ENCODE results near the gene SMIM24. TPM values are rescaled to one million over a fixed set of nuclear protein-coding genes. Genes with fewer than 3 reads are reported as not detected.
A peak's percentile ranks its signal among the peaks of the same experiment; 100 is the strongest.

Gene SMIM24
- total and polyA plus RNA-seq, 4 experiments from 2014 or later: not detected

- no peak for DNase-seq
- peaks cover 10% of the 10 kb centered on the region for H3K4me1 ChIP-seq (ENCODE audit: insufficient read depth, low read length)
- H3K36me3 ChIP-seq (ENCODE audit: insufficient read depth, low read length): peaks cover 14% of the 10 kb centered on the region
- H3K27ac ChIP-seq (ENCODE audit: low read depth, low read length): no peak overlapping the region
- Mint-ChIP-seq H3K4me1 (peaks cover 0 to 4% (median 0%) of the 10 kb centered on the region in 4 donors), H3K27me3 (no peaks in the 10 kb centered on the region), H3K9me3 (no peaks in the 10 kb centered on the region), H3K36me3 (peaks cover 11 to 30% of the 10 kb centered on the region in 2 donors), H3K4me3 (no peak overlapping the region), H3K27ac (no peak overlapping the region)
- no peak overlapping the region for H3K4me3 ChIP-seq (ENCODE audit: low read length in 2 of 2)
- H3K9me3 ChIP-seq (ENCODE audit: control insufficient read depth in 1 of 2, low read length in 2 of 2): no peaks in the 10 kb centered on the region
- ChIA-PET CTCF (ENCODE audit: partially characterized antibody) (interaction anchor here (1.0 to 2.1 kb wide), 2 partner anchors 10 to 163 kb away, joined by 3 to 7 read pairs; partner anchors contain the start of gene DOHH), POLR2A (ENCODE audit: partially characterized antibody) (interaction anchor here (0.6 to 2.5 kb wide), 2 partner anchors 9 to 10 kb away, joined by 3 to 7 read pairs; partner anchors contain the start of gene DOHH)
- H3K27me3 ChIP-seq (ENCODE audit: insufficient read depth, low read length): no peaks in the 10 kb centered on the region
- intact Hi-C loops (cut with micrococcal nuclease): no loop called here
Observed at GRCh38 chr19:3491396-3492119, 11.2 kb upstream of the SMIM24 start.

GRCh38 chr19:3483226-3483628, 2.9 kb upstream of the SMIM24 start, which contains the start of gene SMIM44:
SMIM44 (minus strand) TSS chr19:3483441; CDS start chr19:3483403, 38 bp downstream.
- Mint-ChIP-seq H3K4me1 (peaks cover 2 to 12% (median 7%) of the 10 kb centered on the region in 4 donors), H3K27me3 (peaks cover 0 to 2% of the 10 kb centered on the region in 2 donors), H3K4me3 (no peak within 1 kb of the TSS), H3K9me3 (no peaks in the 10 kb centered on the region), H3K27ac (peak within 1 kb of the TSS in 1 of 7 donors; percentile 48), H3K36me3 (peaks cover 2 to 4% of the 10 kb centered on the region in 2 donors)
- Histone ChIP-seq H3K36me3 (ENCODE audit: insufficient read depth, low read length) (no peaks in the 10 kb centered on the region), H3K27me3 (ENCODE audit: insufficient read depth, low read length) (no peaks in the 10 kb centered on the region), H3K4me3 (ENCODE audit: low read length in 2 of 2) (no peak within 1 kb of the TSS), H3K4me1 (ENCODE audit: insufficient read depth, low read length) (peaks cover 14% of the 10 kb centered on the region), H3K27ac (ENCODE audit: low read depth, low read length) (no peak within 1 kb of the TSS), H3K9me3 (ENCODE audit: control insufficient read depth in 1 of 2, low read length in 2 of 2) (no peaks in the 10 kb centered on the region)
- no peak for DNase-seq
- intact Hi-C loops (cut with micrococcal nuclease): no loop called here
- ChIA-PET CTCF (ENCODE audit: partially characterized antibody) (interaction anchor here (0.8 to 4.0 kb wide), 4 partner anchors 10 to 179 kb away, joined by 3 to 39 read pairs (median 6); partner anchors contain the start of gene DOHH), POLR2A (ENCODE audit: partially characterized antibody) (interaction anchor here (1.8 kb wide), 1 partner anchor 17 kb away, joined by 4 read pairs; the partner anchor contains the start of gene DOHH)

- Mint-ChIP-seq H3K9me3 (peaks cover 0 to 1% (median 0%) of the 10 kb centered on the region in 8 donors), H3K36me3 (no peaks in the 10 kb centered on the region), H3K27me3 (peaks cover 0 to 2% of the 10 kb centered on the region in 2 donors), H3K4me3 (no peak overlapping the region), H3K4me1 (peaks cover 4 to 17% (median 11%) of the 10 kb centered on the region in 4 donors), H3K27ac (no peak overlapping the region)
- no peak overlapping the region for H3K4me3 ChIP-seq (ENCODE audit: low read length in 2 of 2)
- H3K36me3 ChIP-seq (ENCODE audit: insufficient read depth, low read length): no peaks in the 10 kb centered on the region
- intact Hi-C loops (cut with micrococcal nuclease): no loop called here
- H3K27me3 ChIP-seq (ENCODE audit: insufficient read depth, low read length): no peaks in the 10 kb centered on the region
- ChIA-PET POLR2A (ENCODE audit: partially characterized antibody) (interaction anchor here (1.8 kb wide), 1 partner anchor 18 kb away, joined by 4 read pairs; the partner anchor contains the start of gene DOHH), CTCF (ENCODE audit: partially characterized antibody) (interaction anchor here (1.5 kb wide), 1 partner anchor 178 kb away, joined by 5 read pairs; no protein-coding TSS in a partner anchor)
- H3K4me1 ChIP-seq (ENCODE audit: insufficient read depth, low read length): peaks cover 15% of the 10 kb centered on the region
- no peak overlapping the region for H3K27ac ChIP-seq (ENCODE audit: low read depth, low read length)
- H3K9me3 ChIP-seq (ENCODE audit: control insufficient read depth in 1 of 2, low read length in 2 of 2): no peaks in the 10 kb centered on the region
- DNase-seq: no peak
Observed at GRCh38 chr19:3482507-3483225, 2.3 kb upstream of the SMIM24 start.

GRCh38 chr19:3481241-3482090, 1.1 kb upstream of the SMIM24 start:
- H3K4me1 ChIP-seq (ENCODE audit: insufficient read depth, low read length): peaks cover 15% of the 10 kb centered on the region
- H3K36me3 ChIP-seq (ENCODE audit: insufficient read depth, low read length): no peaks in the 10 kb centered on the region
- ChIA-PET CTCF (ENCODE audit: partially characterized antibody) (no interaction called here), POLR2A (ENCODE audit: partially characterized antibody) (no interaction called here)
- no peak overlapping the region for H3K27ac Mint-ChIP-seq
- H3K27ac ChIP-seq (ENCODE audit: low read depth, low read length): no peak overlapping the region
- H3K27me3 ChIP-seq (ENCODE audit: insufficient read depth, low read length): no peaks in the 10 kb centered on the region
- peaks cover 0 to 2% of the 10 kb centered on the region in 2 donors for H3K27me3 Mint-ChIP-seq
- peaks cover 0 to 1% (median 0%) of the 10 kb centered on the region in 8 donors for H3K9me3 Mint-ChIP-seq
- no peak overlapping the region for H3K4me3 Mint-ChIP-seq
- no peaks in the 10 kb centered on the region for H3K9me3 ChIP-seq (ENCODE audit: control insufficient read depth in 1 of 2, low read length in 2 of 2)
- intact Hi-C loops (cut with micrococcal nuclease): no loop called here
- DNase-seq: no peak
- H3K36me3 Mint-ChIP-seq: no peaks in the 10 kb centered on the region
- no peak overlapping the region for H3K4me3 ChIP-seq (ENCODE audit: low read length in 2 of 2)
- H3K4me1 Mint-ChIP-seq: peaks cover 4 to 17% (median 11%) of the 10 kb centered on the region in 4 donors

GRCh38 chr19:3479834-3480215, 500 bp downstream of the SMIM24 start:
- H3K27ac ChIP-seq (ENCODE audit: low read depth, low read length): no peak overlapping the region
- H3K27ac Mint-ChIP-seq: peak overlapping the region in 1 of 7 donors; percentile 18
- H3K27me3 Mint-ChIP-seq: no peaks in the 10 kb centered on the region
- H3K27me3 ChIP-seq (ENCODE audit: insufficient read depth, low read length): no peaks in the 10 kb centered on the region
- H3K4me1 Mint-ChIP-seq: peaks cover 4 to 17% (median 11%) of the 10 kb centered on the region in 4 donors
- ChIA-PET POLR2A (ENCODE audit: partially characterized antibody) (interaction anchor here (1.1 to 1.4 kb wide), 2 partner anchors 21 to 451 kb away, joined by 4 to 6 read pairs; partner anchors contain the start of gene DOHH), CTCF (ENCODE audit: partially characterized antibody) (interaction anchor here (0.7 to 2.1 kb wide), 3 partner anchors 67 to 174 kb away, joined by 3 to 7 read pairs (median 3); no protein-coding TSS in a partner anchor)
- H3K4me3 ChIP-seq (ENCODE audit: low read length in 2 of 2): no peak overlapping the region
- H3K4me3 Mint-ChIP-seq: no peak overlapping the region
- intact Hi-C loops (cut with micrococcal nuclease): no loop called here
- H3K36me3 ChIP-seq (ENCODE audit: insufficient read depth, low read length): no peaks in the 10 kb centered on the region
- H3K4me1 ChIP-seq (ENCODE audit: insufficient read depth, low read length): peaks cover 15% of the 10 kb centered on the region
- H3K36me3 Mint-ChIP-seq: no peaks in the 10 kb centered on the region
- peaks cover 0 to 1% (median 0%) of the 10 kb centered on the region in 8 donors for H3K9me3 Mint-ChIP-seq
- peak; percentile 29 to 58 (median 35) for DNase-seq
- no peaks in the 10 kb centered on the region for H3K9me3 ChIP-seq (ENCODE audit: control insufficient read depth in 1 of 2, low read length in 2 of 2)

GRCh38 chr19:3479177-3479833, 1.0 kb downstream of the SMIM24 start:
- peaks cover 0 to 1% (median 0%) of the 10 kb centered on the region in 8 donors for H3K9me3 Mint-ChIP-seq
- peak overlapping the region in 3 of 8 donors; percentile 51 to 75 (median 67) for H3K4me3 Mint-ChIP-seq
- intact Hi-C loops (cut with micrococcal nuclease): no loop called here

More at GRCh38 chr19:3479177-3479833, 1.0 kb downstream of the SMIM24 start:
- peak; percentile 43 to 77 (median 50) for DNase-seq
- H3K36me3 ChIP-seq (ENCODE audit: insufficient read depth, low read length): no peaks in the 10 kb centered on the region
- no peaks in the 10 kb centered on the region for H3K9me3 ChIP-seq (ENCODE audit: control insufficient read depth in 1 of 2, low read length in 2 of 2)
- ChIA-PET CTCF (ENCODE audit: partially characterized antibody) (interaction anchor here (0.7 to 2.1 kb wide), 3 partner anchors 66 to 174 kb away, joined by 3 to 7 read pairs (median 3); no protein-coding TSS in a partner anchor), POLR2A (ENCODE audit: partially characterized antibody) (interaction anchor here (1.1 to 1.4 kb wide), 2 partner anchors 21 to 451 kb away, joined by 4 to 6 read pairs; partner anchors contain the start of gene DOHH)
- H3K27ac Mint-ChIP-seq: peak overlapping the region in 3 of 7 donors; percentile 41 to 68 (median 66)
- no peaks in the 10 kb centered on the region for H3K27me3 ChIP-seq (ENCODE audit: insufficient read depth, low read length)
- peaks cover 4 to 17% (median 11%) of the 10 kb centered on the region in 4 donors for H3K4me1 Mint-ChIP-seq
- H3K4me1 ChIP-seq (ENCODE audit: insufficient read depth, low read length): peaks cover 15% of the 10 kb centered on the region
- no peak overlapping the region for H3K4me3 ChIP-seq (ENCODE audit: low read length in 2 of 2)
- H3K27ac ChIP-seq (ENCODE audit: low read depth, low read length): no peak overlapping the region
- no peaks in the 10 kb centered on the region for H3K27me3 Mint-ChIP-seq
- H3K36me3 Mint-ChIP-seq: no peaks in the 10 kb centered on the region
